IMR-90 (cell line): Measurements from ENCODE around the gene VPS18. TPM values are rescaled to one million over a fixed set of nuclear protein-coding genes. Genes with fewer than 3 reads are reported as not detected.

Source experiments
- ATAC-seq: fragments of 200-7000 bp; cut with Tn5 transposase; 2 replicates; pipeline ENCODE4 v1.9.1; 2020; ENCODE audit warnings: low read depth, mild to moderate bottlenecking, moderate library complexity
- BruUV-seq: library from RNA; stranded (reverse); fragments of 400-500 nt; replicated peaks from 2 replicates; lab custom pipeline; 2021; lab: Mats Ljungman, UMichigan
- CTCF ChIA-PET: fragments of 300-600 bp; formaldehyde crosslinking; extraction: SDS; loops from one replicate; lab custom pipeline; 2021; ENCODE audit warnings: antibody characterized with exemption; lab: Yijun Ruan, JAX
- POLR2A ChIA-PET: fragments of 300-600 bp; sonication (Branson Sonifier 250); formaldehyde crosslinking; loops from one replicate; lab custom pipeline; 2022; ENCODE audit warnings: antibody characterized with exemption; ENCODE audit not compliant: unreplicated experiment; lab: Charles Lee
- DNase-seq: peaks from one replicate; pipeline ENCODE4 v3.0.0; 2013
- H2AFZ ChIP-seq: replicated peaks from 2 replicates; pipeline ENCODE3; 2013; ENCODE audit warnings: low read length, mild to moderate bottlenecking; ENCODE audit not compliant: poor library complexity
- H2AK5ac ChIP-seq: 2 replicates; pipeline ENCODE4 v1.6.1; 2013; ENCODE audit warnings: low read depth, low read length, inconsistent platforms
- H2AK9ac ChIP-seq: replicated peaks from 2 replicates; pipeline ENCODE3; 2013; ENCODE audit warnings: mild to moderate bottlenecking, low read depth, low read length, moderate library complexity; ENCODE audit not compliant: poor library complexity
- H2BK120ac ChIP-seq: 2 replicates; pipeline ENCODE4 v1.6.1; 2013; ENCODE audit warnings: low read depth, low read length, inconsistent platforms
- H2BK15ac ChIP-seq: 3 replicates; pipeline ENCODE4 v1.6.1; 2013; ENCODE audit warnings: low read depth, low read length, inconsistent platforms
- H2BK20ac ChIP-seq: 2 replicates; pipeline ENCODE4 v1.6.1; 2013; ENCODE audit warnings: low read depth, mild to moderate bottlenecking, inconsistent platforms, low read length, moderate library complexity
- H2BK5ac ChIP-seq: 2 replicates; pipeline ENCODE4 v1.6.1; 2013; ENCODE audit warnings: mild to moderate bottlenecking, low read depth, low read length, inconsistent platforms; ENCODE audit not compliant: poor library complexity, severe bottlenecking
- H3K14ac ChIP-seq: replicated peaks from 2 replicates; pipeline ENCODE4 v1.6.1; 2013; ENCODE audit warnings: low read depth, low read length, inconsistent platforms
- H3K18ac ChIP-seq: 2 replicates; pipeline ENCODE4 v1.6.1; 2013; ENCODE audit warnings: low read depth, low read length, control low read depth
- H3K23ac ChIP-seq: 2 replicates; pipeline ENCODE4 v1.6.1; 2013; ENCODE audit warnings: low read depth, low read length, inconsistent platforms
- H3K27ac ChIP-seq: 2 replicates; pipeline ENCODE4 v1.5.1; 2013; ENCODE audit warnings: mild to moderate bottlenecking, control low read depth, low read length; ENCODE audit not compliant: insufficient read depth
- H3K27me3 ChIP-seq: 2 replicates; pipeline ENCODE4 v1.6.1; 2013; ENCODE audit warnings: low read length; ENCODE audit not compliant: control insufficient read depth, insufficient read depth
- H3K36me3 ChIP-seq: 2 replicates; pipeline ENCODE4 v1.6.1; 2013; ENCODE audit warnings: low read length, mixed read lengths; ENCODE audit not compliant: control insufficient read depth, insufficient read depth
- H3K4ac ChIP-seq: 2 replicates; pipeline ENCODE4 v1.6.1; 2013; ENCODE audit warnings: low read depth, low read length, inconsistent platforms
- H3K4me1 ChIP-seq: 2 replicates; pipeline ENCODE4 v1.6.1; 2013; ENCODE audit warnings: low read length, mixed read lengths; ENCODE audit not compliant: control insufficient read depth, insufficient read depth
- H3K4me2 ChIP-seq: 2 replicates; pipeline ENCODE4 v1.6.1; 2013; ENCODE audit warnings: low read depth, mild to moderate bottlenecking, control low read depth, low read length, moderate library complexity
- H3K4me3 ChIP-seq: 2 replicates; pipeline ENCODE4 v1.5.1; 2013; ENCODE audit warnings: low read depth, mild to moderate bottlenecking, control low read depth, low read length, moderate library complexity; ENCODE audit not compliant: insufficient read depth
- H3K56ac ChIP-seq: 2 replicates; pipeline ENCODE4 v1.6.1; 2013; ENCODE audit warnings: low read length, inconsistent platforms; ENCODE audit not compliant: insufficient read depth; ENCODE audit errors: extremely low read depth
- H3K79me1 ChIP-seq, 2 experiments: 2 replicates each; pipeline ENCODE4 v1.6.1; 2013; ENCODE audit warnings: low read length in 2 of 2, inconsistent platforms in 1 of 2, low read depth in 1 of 2
- H3K9ac ChIP-seq: 2 replicates; pipeline ENCODE4 v1.6.1; 2013; ENCODE audit warnings: low read depth, low read length, control low read depth
- H3K9me1 ChIP-seq: 2 replicates; pipeline ENCODE4 v1.6.1; 2013; ENCODE audit warnings: low read length, inconsistent platforms; ENCODE audit not compliant: insufficient read depth
- H3K9me3 ChIP-seq: 2 replicates; pipeline ENCODE4 v1.6.1; 2013; ENCODE audit warnings: low read length; ENCODE audit not compliant: control insufficient read depth, insufficient read depth
- H4K20me1 ChIP-seq: 2 replicates; pipeline ENCODE4 v1.6.1; 2013; ENCODE audit warnings: low read length, inconsistent platforms; ENCODE audit not compliant: insufficient read depth
- H4K5ac ChIP-seq: 2 replicates; pipeline ENCODE4 v1.6.1; 2013; ENCODE audit warnings: mild to moderate bottlenecking, low read depth, low read length, control low read depth
- H4K8ac ChIP-seq, 2 experiments: 2 replicates each; pipeline ENCODE4 v1.6.1; 2013; ENCODE audit warnings: low read depth in 2 of 2, low read length in 2 of 2, control low read depth in 1 of 2, inconsistent platforms in 1 of 2
- H4K91ac ChIP-seq: 2 replicates; pipeline ENCODE4 v1.6.1; 2013; ENCODE audit warnings: low read depth, low read length, inconsistent platforms; ENCODE audit not compliant: insufficient read depth
- CEBPB ChIP-seq: IDR thresholded peaks from 2 replicates; pipeline ENCODE4 v1.6.1; 2012; ENCODE audit warnings: low read depth, low read length, improper control_type of control experiment
- CHD1 ChIP-seq: IDR thresholded peaks from 2 replicates; pipeline ENCODE4 v1.6.1; 2012; ENCODE audit warnings: low read depth, low read length, improper control_type of control experiment
- FOS ChIP-seq: fragments of 150-350 bp; IDR thresholded peaks from 2 replicates; pipeline ENCODE4 v1.6.1; 2016; ENCODE audit warnings: low read depth, low read length
- MAFK ChIP-seq: IDR thresholded peaks from 2 replicates; pipeline ENCODE4 v1.6.1; 2012; ENCODE audit warnings: low read depth, low read length, improper control_type of control experiment
- MAZ ChIP-seq: IDR thresholded peaks from 2 replicates; pipeline ENCODE4 v1.6.1; 2012; ENCODE audit warnings: low read depth, mild to moderate bottlenecking, low read length, improper control_type of control experiment, moderate library complexity, borderline replicate concordance
- MXI1 ChIP-seq: IDR thresholded peaks from 2 replicates; pipeline ENCODE4 v1.6.1; 2012; ENCODE audit warnings: low read depth, mild to moderate bottlenecking, low read length, moderate library complexity, borderline replicate concordance
- POLR2A ChIP-seq: IDR thresholded peaks from 2 replicates; pipeline ENCODE4 v1.6.1; 2012; ENCODE audit warnings: mild to moderate bottlenecking, low read depth, low read length
- RAD21 ChIP-seq: IDR thresholded peaks from 2 replicates; pipeline ENCODE4 v1.6.1; 2012; ENCODE audit warnings: low read length, improper control_type of control experiment
- RCOR1 ChIP-seq: IDR thresholded peaks from 2 replicates; pipeline ENCODE4 v1.6.1; 2012; ENCODE audit warnings: mild to moderate bottlenecking, low read length, improper control_type of control experiment; ENCODE audit not compliant: insufficient replicate concordance
- RFX5 ChIP-seq: IDR thresholded peaks from 2 replicates; pipeline ENCODE4 v1.8.0; 2012; ENCODE audit warnings: low read depth, mild to moderate bottlenecking, low read length, moderate library complexity
- SMC3 ChIP-seq: fragments of 150-350 bp; IDR thresholded peaks from 2 replicates; pipeline ENCODE4 v1.6.1; 2016; ENCODE audit warnings: low read depth, mild to moderate bottlenecking, antibody characterized with exemption, low read length, moderate library complexity
- WGBS, 2 experiments: methylation state at CpG; one replicate each; pipeline versions ENCODE4 v1.1.5 to v1.1.7; 2013; ENCODE audit warnings: missing lambda C conversion rate in 2 of 2; ENCODE audit not compliant: insufficient read length in 1 of 2; ENCODE audit errors: extremely low coverage in 2 of 2; 5-methylcytosine and 5-hydroxymethylcytosine counted together
- dilution Hi-C: fragments of 300-500 bp; cut with HindIII; formaldehyde crosslinking; loops from one replicate; pipeline ENCODE4 v1.14.3; 2018; ENCODE audit warnings: low sequenced_read_pairs; ENCODE audit not compliant: unreplicated experiment
- in situ Hi-C: fragments of 300-500 bp; cut with MboI; formaldehyde crosslinking; loops from 3 replicates; pipeline ENCODE4 v1.14.3; 2019; ENCODE audit warnings: low sequenced_read_pairs, inconsistent platforms, mixed read lengths
- intact Hi-C: fragments of 100-400 bp; cut with micrococcal nuclease; formaldehyde crosslinking; loops from 2 replicates; pipeline ENCODE4 v1.10.0; 2022
- polyA plus RNA-seq, 3 experiments: library from polyadenylated mRNA; depleted of rRNA; stranded (reverse); fragments of >200 nt; gene quantifications; 2 replicates each; pipeline ENCODE4 v1.2.3, GENCODE V29; 2012; ENCODE audit warnings: low replicate concordance in 1 of 3
- total RNA-seq: library from RNA; depleted of rRNA; stranded (reverse); fragments of >200 nt; gene quantifications from 2 replicates; pipeline ENCODE4 v1.2.3, GENCODE V29; 2012
- TF ChIP-seq, protein P1 (sequence below): conservative IDR thresholded peaks from 2 replicates; pipeline ENCODE4 v1.5.1; 2012; ENCODE audit warnings: mild to moderate bottlenecking, low read depth, low read length, improper control_type of control experiment
- TF ChIP-seq, protein P2 (sequence below): fragments of 150-350 bp; IDR thresholded peaks from 2 replicates; pipeline ENCODE4 v1.6.1; 2017; ENCODE audit warnings: mild to moderate bottlenecking, antibody characterized with exemption, low read length, low read depth

VPS18 gene
- total and polyA plus RNA-seq, 2 of the 4 experiments (the other 2 are of a cell fraction) = 19.3 to 32.3 TPM

DNA sequence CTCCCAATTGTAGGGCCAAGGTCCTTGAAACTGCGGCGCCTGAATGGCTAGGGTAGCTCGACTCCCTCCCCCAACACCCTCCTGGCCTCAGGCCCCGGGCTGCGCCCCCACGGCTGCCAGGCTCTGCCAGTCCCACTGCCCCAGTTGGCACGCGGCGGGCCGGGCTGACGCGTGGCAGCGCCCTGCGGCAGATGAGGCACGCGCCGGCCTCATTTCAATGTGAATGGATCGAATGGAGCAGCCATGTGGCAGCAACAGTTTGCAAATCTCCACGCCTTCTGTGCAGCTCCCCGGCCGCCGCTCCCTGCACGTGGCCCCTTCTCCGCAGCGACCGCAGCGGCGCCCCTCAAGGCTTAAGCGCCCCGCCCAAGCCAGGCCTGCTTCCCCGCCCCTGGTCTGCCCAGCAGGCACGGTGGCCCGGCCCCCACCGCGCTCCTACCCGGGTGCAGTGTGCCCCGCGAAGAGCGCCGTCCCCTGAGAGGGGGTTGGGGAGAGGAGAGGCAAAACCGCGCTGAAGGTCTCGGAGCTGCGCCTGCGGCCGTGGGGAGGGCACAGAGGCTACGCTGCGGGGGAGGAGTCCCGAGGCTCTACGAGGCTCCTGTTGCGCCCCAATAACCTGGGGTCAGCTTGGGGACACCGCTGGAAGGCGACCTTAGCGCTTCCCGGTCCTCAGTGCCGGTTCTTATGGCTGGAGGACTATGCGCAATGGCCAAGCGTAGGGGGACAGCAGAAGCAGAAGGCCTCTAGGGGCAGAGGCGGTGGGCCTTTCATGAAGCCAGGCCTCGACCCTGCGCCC is 31.8 kb downstream of the VPS18 start:
- ChIA-PET POLR2A (no interaction called here), CTCF (no interaction called here)
- Histone ChIP-seq H2BK20ac (no peak overlapping the region), H4K5ac (no peak overlapping the region), H3K56ac (no peak overlapping the region), H3K4me2 (peak overlapping the region; percentile 26; the same call in 1 of the 2 replicates), H3K18ac (no peak overlapping the region), H3K23ac (no peak overlapping the region), H3K9me3 (no peaks in the 10 kb centered on the region), H2BK15ac (no peak overlapping the region), H3K4me3 (no peak overlapping the region; the same call in 1 of the 2 replicates), H3K14ac (no peak overlapping the region), H2AK5ac (no peak overlapping the region), H3K27ac (no peak overlapping the region), H4K8ac (no peak overlapping the region), H4K91ac (no peak overlapping the region), H2AFZ (peak overlapping the region; percentile 82), H3K36me3 (no peaks in the 10 kb centered on the region), H3K79me1 (peaks cover 0 to 12% of the 10 kb centered on the region in 2 experiments; a peak in 2 of 4 replicates), H2BK5ac (no peak overlapping the region), H2BK120ac (no peak overlapping the region), H3K9me1 (no peaks in the 10 kb centered on the region), H2AK9ac (no peak overlapping the region), H3K4me1 (peaks cover 9% of the 10 kb centered on the region), H3K9ac (no peak overlapping the region), H3K4ac (no peak overlapping the region), H4K20me1 (peaks cover 19% of the 10 kb centered on the region), H3K27me3 (peaks cover 26% of the 10 kb centered on the region)
- intact Hi-C loops (no loop called here), in situ Hi-C loops (no loop called here), dilution Hi-C loops (no loop called here)
- DNase-seq (no peak), ATAC-seq (no peak; the same call in 1 of the 2 replicates)
- 18% methylated on average over 25 of the region's 61 CpGs; no CpG with 5 or more reads in 1 of the 2 experiments for WGBS, 2 experiments
- no TSS peak for BruUV-seq
- TF ChIP-seq CHD1 = no peak
- TF ChIP-seq, protein P1, sequence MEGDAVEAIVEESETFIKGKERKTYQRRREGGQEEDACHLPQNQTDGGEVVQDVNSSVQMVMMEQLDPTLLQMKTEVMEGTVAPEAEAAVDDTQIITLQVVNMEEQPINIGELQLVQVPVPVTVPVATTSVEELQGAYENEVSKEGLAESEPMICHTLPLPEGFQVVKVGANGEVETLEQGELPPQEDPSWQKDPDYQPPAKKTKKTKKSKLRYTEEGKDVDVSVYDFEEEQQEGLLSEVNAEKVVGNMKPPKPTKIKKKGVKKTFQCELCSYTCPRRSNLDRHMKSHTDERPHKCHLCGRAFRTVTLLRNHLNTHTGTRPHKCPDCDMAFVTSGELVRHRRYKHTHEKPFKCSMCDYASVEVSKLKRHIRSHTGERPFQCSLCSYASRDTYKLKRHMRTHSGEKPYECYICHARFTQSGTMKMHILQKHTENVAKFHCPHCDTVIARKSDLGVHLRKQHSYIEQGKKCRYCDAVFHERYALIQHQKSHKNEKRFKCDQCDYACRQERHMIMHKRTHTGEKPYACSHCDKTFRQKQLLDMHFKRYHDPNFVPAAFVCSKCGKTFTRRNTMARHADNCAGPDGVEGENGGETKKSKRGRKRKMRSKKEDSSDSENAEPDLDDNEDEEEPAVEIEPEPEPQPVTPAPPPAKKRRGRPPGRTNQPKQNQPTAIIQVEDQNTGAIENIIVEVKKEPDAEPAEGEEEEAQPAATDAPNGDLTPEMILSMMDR = no peak
- no peak for TF ChIP-seq RFX5
- no peak for TF ChIP-seq SMC3
- TF ChIP-seq MAFK = no peak
- no peak for TF ChIP-seq MXI1
- no peak for TF ChIP-seq MAZ
- no peak for TF ChIP-seq CEBPB
- TF ChIP-seq, protein P2, sequence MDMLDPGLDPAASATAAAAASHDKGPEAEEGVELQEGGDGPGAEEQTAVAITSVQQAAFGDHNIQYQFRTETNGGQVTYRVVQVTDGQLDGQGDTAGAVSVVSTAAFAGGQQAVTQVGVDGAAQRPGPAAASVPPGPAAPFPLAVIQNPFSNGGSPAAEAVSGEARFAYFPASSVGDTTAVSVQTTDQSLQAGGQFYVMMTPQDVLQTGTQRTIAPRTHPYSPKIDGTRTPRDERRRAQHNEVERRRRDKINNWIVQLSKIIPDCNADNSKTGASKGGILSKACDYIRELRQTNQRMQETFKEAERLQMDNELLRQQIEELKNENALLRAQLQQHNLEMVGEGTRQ = no peak
- no peak for TF ChIP-seq FOS
- no peak for TF ChIP-seq RAD21
- no peak for TF ChIP-seq POLR2A
- no peak for TF ChIP-seq RCOR1
